Panc1 (cell line): ENCODE results near the gene ADARB1.

Experiments used
- POLR2AphosphoS5 ChIP-seq: IDR thresholded peaks from 2 replicates; pipeline ENCODE4 v1.6.1; 2012; ENCODE audit warnings: mild to moderate bottlenecking, low read depth, low read length, moderate library complexity
- REST ChIP-seq, 2 experiments: IDR thresholded peaks; 2 replicates each; pipeline ENCODE4 v1.6.1; 2011 to 2012; ENCODE audit warnings: low read depth in 2 of 2, control low read depth in 1 of 2, low read length in 1 of 2, mild to moderate bottlenecking in 1 of 2, moderate library complexity in 1 of 2; ENCODE audit not compliant: insufficient read depth in 1 of 2
- TF ChIP-seq, protein P1 (sequence below): fragments of 450-650 bp; IDR thresholded peaks from 2 replicates; pipeline ENCODE4 v1.5.1; 2017; ENCODE audit warnings: mild to moderate bottlenecking

- TF ChIP-seq, protein P1, sequence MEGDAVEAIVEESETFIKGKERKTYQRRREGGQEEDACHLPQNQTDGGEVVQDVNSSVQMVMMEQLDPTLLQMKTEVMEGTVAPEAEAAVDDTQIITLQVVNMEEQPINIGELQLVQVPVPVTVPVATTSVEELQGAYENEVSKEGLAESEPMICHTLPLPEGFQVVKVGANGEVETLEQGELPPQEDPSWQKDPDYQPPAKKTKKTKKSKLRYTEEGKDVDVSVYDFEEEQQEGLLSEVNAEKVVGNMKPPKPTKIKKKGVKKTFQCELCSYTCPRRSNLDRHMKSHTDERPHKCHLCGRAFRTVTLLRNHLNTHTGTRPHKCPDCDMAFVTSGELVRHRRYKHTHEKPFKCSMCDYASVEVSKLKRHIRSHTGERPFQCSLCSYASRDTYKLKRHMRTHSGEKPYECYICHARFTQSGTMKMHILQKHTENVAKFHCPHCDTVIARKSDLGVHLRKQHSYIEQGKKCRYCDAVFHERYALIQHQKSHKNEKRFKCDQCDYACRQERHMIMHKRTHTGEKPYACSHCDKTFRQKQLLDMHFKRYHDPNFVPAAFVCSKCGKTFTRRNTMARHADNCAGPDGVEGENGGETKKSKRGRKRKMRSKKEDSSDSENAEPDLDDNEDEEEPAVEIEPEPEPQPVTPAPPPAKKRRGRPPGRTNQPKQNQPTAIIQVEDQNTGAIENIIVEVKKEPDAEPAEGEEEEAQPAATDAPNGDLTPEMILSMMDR: no peak
- no peak for TF ChIP-seq POLR2AphosphoS5
- TF ChIP-seq REST (IDR thresholded peaks at IDR 0.05; ENCODE audit: insufficient read depth in 1 of 2, low read depth in 2 of 2, low read length in 1 of 2): no peak
These were observed 65.1 kb downstream of the ADARB1 start for GRCh38 chr21:45139473-45139872.
